SKM-1 treated with dmso at 0.1 percent for 144 hours (cell line): Measurements from ENCODE around the gene DCLK3.
A peak's percentile ranks its signal among the peaks of the same experiment; 100 is the strongest.

Experiments used
- DNase-seq: peaks from one replicate; lab custom pipeline; 2025; ENCODE audit not compliant: unreplicated experiment; lab: John Stamatoyannopoulos, UW

The DCLK3 gene

DNA sequence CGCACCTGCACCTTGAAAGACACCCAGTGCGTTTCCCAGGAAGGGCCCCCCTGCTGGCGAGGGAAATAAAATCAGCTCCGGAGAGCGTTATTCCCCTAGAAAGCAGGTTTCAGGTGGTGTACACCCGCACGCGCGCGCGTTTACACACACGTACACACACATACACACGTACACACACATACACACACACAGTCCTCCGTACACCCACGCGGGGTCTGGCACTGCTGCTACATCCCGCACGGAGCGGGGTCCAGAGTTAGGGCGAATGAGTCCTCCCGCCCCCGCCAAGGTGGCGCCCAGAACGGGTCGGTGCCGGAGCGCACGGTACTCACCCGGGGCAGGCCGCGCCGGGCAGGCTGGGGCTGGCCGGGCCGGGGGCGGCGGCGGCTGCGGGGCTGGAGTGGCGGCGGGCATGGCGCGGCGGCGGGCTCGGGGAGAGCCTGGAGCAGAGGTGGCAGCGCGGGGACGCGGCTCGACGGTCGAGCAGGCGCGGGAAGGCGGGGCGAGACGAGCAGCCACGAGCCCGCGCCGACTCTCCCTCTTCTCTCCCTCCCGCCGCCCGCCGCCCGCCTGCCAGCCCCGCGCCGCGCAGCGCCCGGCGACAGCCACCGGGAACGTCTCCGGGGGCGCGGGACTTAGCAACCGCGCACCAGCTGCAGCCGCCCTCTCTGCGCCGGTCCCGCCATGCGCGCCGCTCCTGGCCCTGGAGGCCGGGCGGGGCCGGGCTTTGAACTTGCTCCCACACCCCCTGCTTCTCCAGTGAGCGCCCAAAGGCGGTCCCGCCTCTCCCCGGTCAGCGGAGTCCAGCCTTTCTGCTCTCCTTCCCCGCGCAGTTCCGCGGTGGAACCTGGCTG is at the start of gene DCLK3:
TSS of gene DCLK3 (minus strand) at position 704 of the 854 bp plus-strand sequence. CDS start at position 414, 290 bp downstream.
- DNase-seq = no peak

- no peak for DNase-seq
Measured at GRCh38 chr3:36813305-36813704, 49.0 kb upstream of the DCLK3 start.

DNA sequence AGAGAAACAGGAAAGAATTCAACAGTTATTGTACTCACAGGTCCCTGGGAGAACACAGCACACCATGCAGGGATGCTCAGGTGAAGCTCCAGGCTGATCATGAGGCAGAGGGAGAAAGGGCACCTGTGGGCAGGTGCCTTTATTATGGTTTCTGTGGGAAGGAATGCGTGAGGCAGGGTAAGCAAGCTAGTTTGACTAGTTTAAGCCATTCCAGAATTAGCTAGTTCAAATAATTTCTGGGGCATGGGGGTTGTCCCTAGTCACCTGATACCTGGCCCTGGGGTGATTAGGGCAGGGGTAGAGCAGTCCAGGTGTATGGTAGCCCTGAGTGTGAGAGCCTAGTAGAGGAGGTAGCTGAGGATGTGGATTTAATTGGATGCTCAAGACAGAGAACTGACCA is 47.9 kb upstream of the DCLK3 start:
- DNase-seq = no peak

DNA sequence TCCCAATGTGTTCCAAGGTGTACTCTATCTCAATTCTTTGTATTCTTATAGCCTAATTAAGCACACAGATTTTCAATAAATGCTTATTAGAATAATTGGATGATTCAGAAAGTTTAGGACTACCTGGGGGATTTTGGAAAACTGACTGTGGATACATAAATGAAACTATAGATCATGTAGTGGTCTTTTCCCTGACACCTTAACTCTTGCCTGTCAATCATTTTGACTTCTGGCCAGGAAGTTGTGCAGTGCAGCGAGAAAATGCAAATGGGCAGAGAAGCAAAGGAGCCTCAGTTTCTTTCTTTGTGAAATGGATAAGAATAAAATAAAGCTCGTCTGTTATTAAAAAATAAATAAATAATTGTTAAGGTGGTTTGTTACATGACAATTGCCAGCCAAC is 47.4 kb upstream of the DCLK3 start:
- DNase-seq = no peak

GRCh38 chr3:36804295-36805055 is 40.1 kb upstream of the DCLK3 start:
- no peak for DNase-seq

DNA sequence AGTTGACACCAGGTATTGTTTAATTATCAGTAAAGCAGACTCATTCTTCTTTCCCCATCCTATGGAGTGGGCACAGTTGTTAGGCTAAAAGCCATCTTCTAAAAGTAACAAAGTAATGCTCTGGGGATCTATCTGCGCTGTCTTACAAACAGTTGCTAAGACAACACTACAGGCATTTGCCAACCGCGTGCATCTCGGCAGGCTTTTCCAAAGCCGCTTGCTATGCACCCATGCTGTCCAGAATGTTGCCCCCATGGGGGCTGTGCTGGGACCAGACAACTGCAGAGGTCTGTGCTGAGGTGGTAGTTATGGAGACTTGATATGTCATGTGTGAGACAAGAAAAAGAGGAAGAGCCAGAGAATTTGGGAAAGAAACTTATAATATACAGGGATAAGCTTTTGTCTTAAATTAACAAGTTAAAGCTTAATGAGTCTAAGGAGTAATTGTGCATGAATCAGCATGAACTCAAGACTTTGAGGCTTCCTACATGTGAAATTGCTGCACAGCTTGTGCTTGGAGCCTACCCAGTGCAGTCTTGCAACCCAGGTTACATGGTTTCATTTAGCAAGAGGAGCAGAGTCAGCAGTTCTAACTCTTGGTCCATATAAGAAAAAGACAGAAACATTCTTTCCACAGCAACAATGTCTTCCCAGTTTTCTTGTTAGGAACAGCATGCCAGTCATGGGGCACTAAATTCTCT is 38.9 kb upstream of the DCLK3 start:
- no peak for DNase-seq

- DNase-seq = no peak
Measured at GRCh38 chr3:36800533-36801116, 36.3 kb upstream of the DCLK3 start.

DNA sequence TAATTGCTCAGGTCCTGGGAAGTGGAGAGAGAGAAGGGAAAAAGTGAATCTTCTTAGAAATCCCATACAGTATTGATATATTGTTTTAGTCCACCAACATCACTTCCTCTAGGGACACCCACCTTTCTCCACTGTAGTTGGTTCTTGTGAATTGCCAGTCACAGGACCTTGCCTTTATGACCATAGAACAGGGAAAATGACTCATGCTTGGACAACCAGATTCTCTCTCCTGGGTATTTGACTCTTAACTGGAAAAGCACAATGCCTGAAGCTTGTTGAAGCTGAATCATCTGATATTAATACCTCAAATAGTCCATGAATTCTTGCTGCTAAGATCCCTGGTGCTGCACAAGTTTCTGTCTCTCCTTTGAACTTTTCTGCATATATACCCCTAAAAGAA is 32.5 kb upstream of the DCLK3 start:
- no peak for DNase-seq

DNA sequence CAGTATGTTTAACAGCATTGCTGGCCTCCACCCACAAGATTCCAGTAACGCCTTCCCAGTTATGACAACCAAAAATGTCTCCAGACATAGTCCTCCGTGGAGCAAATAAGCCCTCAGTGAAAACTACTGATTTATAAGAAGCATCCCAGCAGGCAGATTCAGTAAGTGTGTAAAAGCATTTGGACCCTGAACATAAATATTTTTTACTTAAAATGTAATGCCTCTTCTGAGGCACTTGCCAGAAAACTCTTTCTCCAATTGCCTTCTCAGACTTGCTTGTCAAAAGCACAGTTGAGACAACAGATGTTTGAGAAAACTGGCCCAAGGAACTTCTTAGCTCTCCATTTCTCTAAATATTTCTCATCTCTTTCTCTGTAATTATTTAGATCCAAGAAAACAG is 31.8 kb upstream of the DCLK3 start:
- DNase-seq = no peak

DNA sequence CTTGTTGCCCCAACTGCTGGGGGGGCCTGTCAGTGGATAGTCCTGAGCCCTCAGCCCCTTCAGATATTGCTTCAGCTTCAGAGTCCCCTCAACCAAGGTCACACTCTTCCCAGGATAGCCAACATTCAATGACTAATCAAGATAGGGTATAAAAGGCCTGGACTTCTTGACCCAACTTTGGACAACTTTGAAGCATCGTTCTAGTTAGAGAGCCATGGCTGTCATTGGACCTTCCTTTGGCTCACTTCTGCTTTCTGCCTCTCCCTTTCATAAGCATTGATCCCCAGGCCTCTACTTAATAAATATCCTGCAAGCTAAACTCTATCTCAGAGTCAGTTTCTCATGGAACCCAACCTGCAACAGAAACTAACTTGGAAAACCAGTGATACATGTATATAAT is 31.3 kb upstream of the DCLK3 start:
- DNase-seq = no peak

DNA sequence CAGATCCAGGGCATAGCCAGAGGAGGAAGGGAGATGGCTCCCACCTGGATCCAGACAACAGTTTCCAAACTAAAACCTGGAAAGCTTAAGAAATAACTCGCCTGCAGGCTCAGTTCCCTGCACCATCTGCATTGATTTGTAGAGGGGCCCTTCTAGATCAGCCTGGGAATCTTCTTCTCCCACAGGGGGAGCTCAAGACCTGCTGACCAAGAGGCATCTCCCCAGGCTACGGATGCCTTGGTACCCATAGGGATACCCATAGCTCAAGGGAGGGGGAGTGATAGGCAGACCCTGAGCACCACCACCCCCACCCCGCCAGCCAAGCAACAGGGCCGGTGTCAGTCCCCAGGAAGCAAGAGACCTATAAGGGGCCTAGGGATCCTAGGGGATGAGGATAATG is 28.0 kb upstream of the DCLK3 start:
- peak; percentile 2 for DNase-seq

GRCh38 chr3:36790765-36791164 is 26.4 kb upstream of the DCLK3 start:
- no peak for DNase-seq

GRCh38 chr3:36786921-36787890 is 22.9 kb upstream of the DCLK3 start:
- DNase-seq = peak; percentile 57

DNA sequence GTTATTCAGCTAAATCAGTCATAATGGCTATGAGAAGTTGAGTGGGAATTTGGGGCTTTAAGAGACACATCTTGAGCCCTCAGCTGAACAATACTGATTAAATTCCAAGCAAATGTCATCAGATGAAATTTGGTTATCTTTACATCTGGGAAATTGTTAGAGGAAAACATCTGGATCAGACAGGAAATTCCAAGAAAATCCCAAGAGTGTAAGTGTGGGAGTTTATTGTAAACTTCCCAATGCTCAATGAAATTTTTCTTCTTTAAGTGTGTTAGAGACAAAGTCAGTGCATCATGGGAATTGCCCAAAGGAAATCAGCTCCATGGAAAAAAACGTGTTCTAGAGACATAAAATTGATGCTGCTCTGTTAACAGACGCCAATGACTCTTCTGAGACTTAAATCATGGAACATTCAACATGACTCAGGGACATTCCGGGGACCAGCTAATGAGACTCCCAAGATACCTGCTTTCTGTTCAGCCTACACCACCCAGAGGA is 19.8 kb upstream of the DCLK3 start:
- no peak for DNase-seq

- DNase-seq = no peak
Measured at GRCh38 chr3:36777424-36778218, 13.3 kb upstream of the DCLK3 start.

GRCh38 chr3:36776436-36776835 is 12.1 kb upstream of the DCLK3 start:
- DNase-seq = no peak

DNA sequence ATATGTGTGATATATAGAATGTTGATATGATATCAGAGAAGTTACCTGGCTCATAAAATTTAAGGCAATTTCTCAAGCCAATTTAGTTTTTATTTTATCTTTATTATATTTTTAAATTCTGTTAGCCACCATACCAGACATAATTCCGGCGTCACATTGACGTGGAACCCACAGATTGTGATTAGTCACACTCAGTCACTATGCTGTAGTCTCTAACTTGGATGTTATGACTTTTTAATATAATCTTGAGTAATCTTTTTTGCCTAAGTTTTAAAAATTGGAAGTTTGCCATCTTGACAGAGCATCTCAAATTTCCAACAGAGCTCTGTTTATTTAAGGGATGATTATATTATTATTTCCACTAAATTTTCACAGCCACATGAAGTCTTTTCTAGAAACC is 9.7 kb upstream of the DCLK3 start:
- DNase-seq = no peak

GRCh38 chr3:36771931-36772330 is 7.6 kb upstream of the DCLK3 start:
- DNase-seq = no peak

GRCh38 chr3:36769926-36770325 is 5.6 kb upstream of the DCLK3 start:
- DNase-seq = no peak
